Tibial nerve (tissue), 4 donors: ENCODE measurements around the gene MAG. TPM values are rescaled to one million over a fixed set of nuclear protein-coding genes. Genes with fewer than 3 reads are reported as not detected.

Source experiments
- DNase-seq, 2 donors: peaks; one replicate each; pipeline ENCODE4 v3.0.0-alpha.2; 2019; ENCODE audit warnings: low spot score in 2 of 2
- H3K27ac ChIP-seq, 4 donors: fragments of 200-600 bp; sonication (generic) in 3 of 4; one replicate each; pipeline ENCODE4 v1.5.1; 2017 to 2019; ENCODE audit warnings: mild to moderate bottlenecking in 1 of 4
- H3K27me3 ChIP-seq, 2 donors: fragments of 200-600 bp; sonication (generic) in 1 of 2; one replicate each; pipeline versions ENCODE4 v1.5.1 to v1.6.0; 2017 to 2019
- H3K36me3 ChIP-seq, 3 donors: fragments of 200-600 bp; sonication (generic); one replicate each; pipeline ENCODE4 v1.5.1; 2018 to 2019
- H3K4me1 ChIP-seq, 4 donors: fragments of 200-600 bp; sonication (generic) in 3 of 4; one replicate each; pipeline ENCODE4 v1.5.1; 2017 to 2019
- H3K4me3 ChIP-seq, 4 donors: fragments of 200-600 bp; sonication (generic) in 3 of 4; one replicate each; pipeline ENCODE4 v1.5.1; 2017 to 2019; ENCODE audit warnings: mild to moderate bottlenecking in 1 of 4, moderate library complexity in 1 of 4
- H3K9me3 ChIP-seq, 4 donors: fragments of 200-600 bp; sonication (generic) in 3 of 4; one replicate each; pipeline ENCODE4 v1.5.1; 2017 to 2019
- EP300 ChIP-seq, 2 donors: sonication (generic); formaldehyde crosslinking; IDR thresholded peaks; one replicate each; pipeline ENCODE4 v1.6.1; 2017; ENCODE audit warnings: antibody characterized with exemption in 2 of 2, mild to moderate bottlenecking in 1 of 2
- POLR2A ChIP-seq, 2 donors: fragments of 450-650 bp; IDR thresholded peaks; one replicate each; pipeline ENCODE4 v1.6.1; 2017; ENCODE audit warnings: antibody characterized with exemption in 2 of 2, mild to moderate bottlenecking in 2 of 2, moderate library complexity in 2 of 2
- WGBS, 2 donors: methylation state at CpG; one replicate each; pipeline ENCODE4 v1.1.5; 2018; 5-methylcytosine and 5-hydroxymethylcytosine counted together
- total RNA-seq, 4 donors: library from RNA; depleted of rRNA; stranded (reverse); fragments of >200 nt; gene quantifications; one replicate each; pipeline ENCODE4 v1.1.0, GENCODE V29; 2016
- TF ChIP-seq, protein P1 (sequence below), 5 experiments: fragments of 200-600 bp in 3 of 5; fragments of 450-650 bp in 2 of 5; sonication (generic) in 3 of 5; IDR thresholded peaks; one replicate each; pipeline ENCODE4 v1.5.1; 2016 to 2019; ENCODE audit warnings: antibody characterized with exemption in 5 of 5, mild to moderate bottlenecking in 3 of 5, moderate library complexity in 2 of 5

MAG gene
- total RNA-seq, 4 donors from 2014 or later, result 31.8 to 49.6 (median 38.4) TPM

DNA sequence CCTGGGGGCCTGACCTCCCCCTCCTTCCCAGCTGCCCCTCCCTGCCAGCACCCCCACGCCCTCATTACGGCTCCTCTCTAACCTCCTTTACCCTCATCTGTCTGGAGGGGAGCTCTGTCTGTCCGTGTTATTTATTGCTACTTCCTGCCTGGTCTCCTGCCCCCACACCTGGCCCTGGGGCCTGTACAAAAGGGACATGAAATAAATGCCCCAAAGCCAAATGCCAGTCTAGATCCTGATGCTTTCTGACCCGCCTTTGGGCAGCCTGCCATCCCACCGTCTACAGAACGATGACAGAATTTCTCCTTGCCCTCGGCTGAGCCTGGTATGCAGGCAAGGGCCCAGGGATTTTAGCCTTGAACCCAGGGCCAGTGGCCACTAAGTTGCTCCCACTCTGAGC lies 21.6 kb downstream of the MAG start:
- Histone ChIP-seq H3K27ac (no peak overlapping the region), H3K27me3 (no peaks in the 10 kb centered on the region), H3K4me1 (peaks cover 0 to 32% (median 0%) of the 10 kb centered on the region in 4 donors), H3K9me3 (no peaks in the 10 kb centered on the region), H3K36me3 (peaks cover 0 to 9% (median 0%) of the 10 kb centered on the region in 3 donors), H3K4me3 (no peak overlapping the region)
- TF ChIP-seq POLR2A (IDR thresholded peaks at IDR 0.05) (no peak), EP300 (IDR thresholded peaks at IDR 0.05) (no peak)
- TF ChIP-seq, protein P1, sequence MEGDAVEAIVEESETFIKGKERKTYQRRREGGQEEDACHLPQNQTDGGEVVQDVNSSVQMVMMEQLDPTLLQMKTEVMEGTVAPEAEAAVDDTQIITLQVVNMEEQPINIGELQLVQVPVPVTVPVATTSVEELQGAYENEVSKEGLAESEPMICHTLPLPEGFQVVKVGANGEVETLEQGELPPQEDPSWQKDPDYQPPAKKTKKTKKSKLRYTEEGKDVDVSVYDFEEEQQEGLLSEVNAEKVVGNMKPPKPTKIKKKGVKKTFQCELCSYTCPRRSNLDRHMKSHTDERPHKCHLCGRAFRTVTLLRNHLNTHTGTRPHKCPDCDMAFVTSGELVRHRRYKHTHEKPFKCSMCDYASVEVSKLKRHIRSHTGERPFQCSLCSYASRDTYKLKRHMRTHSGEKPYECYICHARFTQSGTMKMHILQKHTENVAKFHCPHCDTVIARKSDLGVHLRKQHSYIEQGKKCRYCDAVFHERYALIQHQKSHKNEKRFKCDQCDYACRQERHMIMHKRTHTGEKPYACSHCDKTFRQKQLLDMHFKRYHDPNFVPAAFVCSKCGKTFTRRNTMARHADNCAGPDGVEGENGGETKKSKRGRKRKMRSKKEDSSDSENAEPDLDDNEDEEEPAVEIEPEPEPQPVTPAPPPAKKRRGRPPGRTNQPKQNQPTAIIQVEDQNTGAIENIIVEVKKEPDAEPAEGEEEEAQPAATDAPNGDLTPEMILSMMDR (IDR thresholded peaks at IDR 0.05), result no peak
- 49 to 52% methylated on average over 7 of the region's 7 CpGs for WGBS, 2 donors
- DNase-seq, result no peak

DNA sequence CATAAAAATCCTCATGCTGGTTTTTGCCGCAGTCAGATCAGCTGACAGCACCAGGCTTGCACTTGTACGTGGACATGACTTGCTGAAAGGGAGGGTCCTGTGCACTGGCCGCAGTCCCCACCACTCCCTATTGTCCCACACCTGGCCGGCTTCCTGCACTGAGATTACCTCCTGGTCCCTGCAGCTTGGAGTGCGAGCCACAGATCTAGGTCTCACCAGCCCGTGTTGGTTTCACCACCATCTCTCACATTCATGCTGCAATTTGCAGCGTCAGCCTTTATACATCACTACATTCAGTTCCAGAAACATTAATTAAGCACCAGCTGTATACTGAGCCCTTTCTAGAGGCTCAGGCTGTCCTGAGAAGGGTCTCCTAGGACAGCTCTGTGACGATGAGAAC lies 22.1 kb downstream of the MAG start:
- DNase-seq, result no peak
- H3K36me3 ChIP-seq, result peaks cover 0 to 9% (median 0%) of the 10 kb centered on the region in 3 donors
- H3K4me1 ChIP-seq, result peaks cover 0 to 32% (median 0%) of the 10 kb centered on the region in 4 donors
- H3K9me3 ChIP-seq, result no peaks in the 10 kb centered on the region
- H3K4me3 ChIP-seq, result no peak overlapping the region
- WGBS, 2 donors, result 81 to 87% methylated on average over 8 of the region's 8 CpGs
- H3K27ac ChIP-seq, result no peak overlapping the region
- no peaks in the 10 kb centered on the region for H3K27me3 ChIP-seq
- TF ChIP-seq POLR2A (IDR thresholded peaks at IDR 0.05), result no peak
- TF ChIP-seq, protein P1 (IDR thresholded peaks at IDR 0.05), result no peak
- TF ChIP-seq EP300 (IDR thresholded peaks at IDR 0.05), result no peak

DNA sequence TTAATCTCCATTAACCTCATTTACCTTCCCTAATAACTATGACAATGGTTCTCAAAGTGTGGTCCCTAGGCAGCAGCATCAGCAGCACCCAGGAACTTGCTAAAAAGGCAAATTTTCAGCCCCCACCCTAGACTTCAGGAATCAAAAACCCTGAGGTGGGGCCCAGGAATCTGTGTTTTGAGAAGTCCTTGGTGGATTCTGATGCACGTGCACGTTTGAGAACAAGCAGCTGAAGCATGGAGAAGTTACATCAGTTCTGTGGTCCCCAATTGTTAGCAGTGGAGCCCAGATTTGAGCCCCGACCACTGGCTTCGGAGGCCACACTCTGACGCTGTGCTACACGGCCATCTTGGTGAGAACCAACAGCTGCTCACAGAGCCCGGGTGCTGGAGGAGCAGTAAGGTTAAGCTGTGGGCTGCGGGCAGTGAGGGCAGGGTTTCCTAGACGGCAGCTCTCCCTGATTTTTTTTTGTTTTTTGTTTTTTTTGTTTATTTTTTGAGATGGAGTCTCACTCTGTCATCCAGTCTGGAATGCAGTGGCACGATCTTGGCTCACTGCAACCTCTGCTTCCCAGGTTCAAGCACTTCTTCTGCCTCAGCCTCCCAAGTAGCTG lies 23.0 kb downstream of the MAG start:
- no peak for DNase-seq
- TF ChIP-seq POLR2A (IDR thresholded peaks at IDR 0.05), result no peak
- TF ChIP-seq EP300 (IDR thresholded peaks at IDR 0.05), result no peak
- TF ChIP-seq, protein P1 (IDR thresholded peaks at IDR 0.05), result no peak
- H3K4me3 ChIP-seq, result no peak overlapping the region
- no peaks in the 10 kb centered on the region for H3K27me3 ChIP-seq
- 75 to 78% methylated on average over 10 of the region's 10 CpGs for WGBS, 2 donors
- no peaks in the 10 kb centered on the region for H3K9me3 ChIP-seq
- H3K4me1 ChIP-seq, result peaks cover 0 to 25% (median 2%) of the 10 kb centered on the region in 4 donors
- H3K27ac ChIP-seq, result no peak overlapping the region
- H3K36me3 ChIP-seq, result peaks cover 0 to 9% (median 0%) of the 10 kb centered on the region in 3 donors

DNA sequence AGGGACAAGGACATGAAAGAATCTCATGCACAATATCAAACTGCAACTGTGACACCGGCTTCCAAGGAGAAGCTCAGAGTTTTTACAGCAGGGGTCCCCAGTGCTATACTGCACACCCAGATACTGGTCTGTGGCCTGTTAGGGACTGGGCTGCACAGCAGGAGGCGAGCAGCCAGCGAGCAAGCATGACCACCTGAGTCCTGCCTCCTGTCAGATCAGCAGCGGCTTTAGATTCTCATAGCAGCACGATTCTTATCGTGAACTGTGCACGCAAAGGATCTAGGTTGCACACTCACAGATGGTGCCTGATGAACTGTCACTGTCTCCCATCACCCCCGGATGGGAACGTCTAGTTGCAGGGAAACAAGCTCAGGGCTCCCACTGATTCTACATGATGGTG lies 23.9 kb downstream of the MAG start:
- 71 to 74% methylated on average over 7 to 9 of the region's 9 CpGs for WGBS, 2 donors
- TF ChIP-seq EP300 (IDR thresholded peaks at IDR 0.05) (no peak), POLR2A (IDR thresholded peaks at IDR 0.05) (no peak)
- TF ChIP-seq, protein P1 (IDR thresholded peaks at IDR 0.05), result no peak
- Histone ChIP-seq H3K36me3 (peaks cover 0 to 9% (median 0%) of the 10 kb centered on the region in 3 donors), H3K27me3 (no peaks in the 10 kb centered on the region), H3K4me1 (peaks cover 0 to 17% (median 2%) of the 10 kb centered on the region in 4 donors), H3K4me3 (no peak overlapping the region), H3K27ac (no peak overlapping the region), H3K9me3 (no peaks in the 10 kb centered on the region)
- no peak for DNase-seq

DNA sequence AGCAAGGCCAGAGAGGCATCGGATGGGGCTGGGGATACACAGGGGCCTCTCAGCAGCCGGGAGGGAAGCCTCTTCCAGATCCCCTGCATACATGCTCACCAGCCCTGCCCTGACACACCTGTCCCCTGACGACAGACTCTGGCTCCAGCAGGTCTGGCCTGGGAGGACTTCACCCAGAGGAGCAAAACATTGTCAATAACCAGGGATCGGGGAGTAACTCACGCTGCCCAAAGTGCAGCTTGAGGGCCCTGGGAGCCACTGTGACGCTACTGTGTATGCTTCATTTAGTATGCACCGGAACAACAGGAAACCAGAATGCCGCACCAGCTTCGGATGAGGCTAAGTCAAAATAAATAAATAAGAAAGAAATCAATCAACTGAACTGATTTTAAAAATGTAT lies 24.6 kb downstream of the MAG start:
- no peak for DNase-seq
- Histone ChIP-seq H3K4me1 (peaks cover 0 to 17% (median 2%) of the 10 kb centered on the region in 4 donors), H3K4me3 (no peak overlapping the region), H3K36me3 (peaks cover 0 to 8% (median 0%) of the 10 kb centered on the region in 3 donors), H3K27ac (no peak overlapping the region), H3K27me3 (no peaks in the 10 kb centered on the region), H3K9me3 (no peaks in the 10 kb centered on the region)
- TF ChIP-seq EP300 (IDR thresholded peaks at IDR 0.05), result no peak
- no peak for TF ChIP-seq POLR2A (IDR thresholded peaks at IDR 0.05)
- TF ChIP-seq, protein P1 (IDR thresholded peaks at IDR 0.05), result no peak
- WGBS, 2 donors, result 82 to 88% methylated on average over 9 of the region's 9 CpGs
